BJ (cell line): ENCODE measurements around the gene PLA2G4D. TPM values are rescaled to one million over a fixed set of nuclear protein-coding genes. Genes with fewer than 3 reads are reported as not detected.

Experiments
- CTCF ChIA-PET: fragments of 350-600 bp; formaldehyde crosslinking; extraction: SDS; loops from one replicate; lab custom pipeline; 2021; ENCODE audit warnings: antibody characterized with exemption, inconsistent platforms; lab: Yijun Ruan, JAX
- POLR2A ChIA-PET: fragments of 300-600 bp; sonication (Branson Sonifier 250); formaldehyde crosslinking; extraction: SDS; loops from one replicate; lab custom pipeline; 2021; ENCODE audit warnings: antibody characterized with exemption; lab: Charles Lee
- DNase-seq: peaks from one replicate; pipeline ENCODE4 v3.0.0-alpha.2; 2011; ENCODE audit warnings: low read depth
- H3K27me3 ChIP-seq: 2 replicates; pipeline ENCODE4 v1.6.0; 2011; ENCODE audit warnings: low read length; ENCODE audit not compliant: control insufficient read depth, insufficient read depth
- H3K36me3 ChIP-seq: 2 replicates; pipeline ENCODE4 v1.5.1; 2011; ENCODE audit warnings: low read length; ENCODE audit not compliant: control insufficient read depth, insufficient read depth
- H3K4me3 ChIP-seq: 2 replicates; pipeline ENCODE4 v1.5.1; 2011; ENCODE audit warnings: low read depth, mild to moderate bottlenecking, control low read depth, low read length
- CTCF ChIP-seq: IDR thresholded peaks from 2 replicates; pipeline ENCODE4 v1.5.1; 2011; ENCODE audit warnings: low read depth, mild to moderate bottlenecking, control low read depth, inconsistent platforms, low read length, moderate library complexity; ENCODE audit not compliant: insufficient read depth
- polyA plus RNA-seq: library from polyadenylated mRNA; depleted of rRNA; stranded (reverse); fragments of >200 nt; gene quantifications from 2 replicates; pipeline ENCODE4 v1.2.3, GENCODE V29; 2011

PLA2G4D gene
- polyA plus RNA-seq, 1 experiment = not detected

GRCh38 chr15:42090781-42091180 lies 3.6 kb downstream of the PLA2G4D start:
- no peak for DNase-seq
- ChIA-PET CTCF (interaction anchor here (0.7 to 1.7 kb wide), 6 partner anchors 9 to 102 kb away, joined by 3 to 9 read pairs (median 3); no protein-coding TSS in a partner anchor), POLR2A (no interaction called here)
- no peak for TF ChIP-seq CTCF
- Histone ChIP-seq H3K27me3 (peaks cover 21% of the 10 kb centered on the region), H3K36me3 (no peaks in the 10 kb centered on the region), H3K4me3 (no peak overlapping the region)

- TF ChIP-seq CTCF = no peak
- CTCF ChIA-PET = interaction anchor here (0.7 to 1.7 kb wide), 5 partner anchors 8 to 48 kb away, joined by 3 to 9 read pairs (median 3); no protein-coding TSS in a partner anchor
- Histone ChIP-seq H3K27me3 (peaks cover 22% of the 10 kb centered on the region), H3K36me3 (no peaks in the 10 kb centered on the region), H3K4me3 (no peak overlapping the region)
- POLR2A ChIA-PET = no interaction called here
- DNase-seq = no peak
These were observed 4.0 kb downstream of the PLA2G4D start for GRCh38 chr15:42090370-42090769.

- CTCF ChIA-PET = interaction anchor here (1.1 to 1.7 kb wide), 3 partner anchors 8 to 48 kb away, joined by 3 to 9 read pairs (median 4); no protein-coding TSS in a partner anchor
- POLR2A ChIA-PET = no interaction called here
- no peak for TF ChIP-seq CTCF
- Histone ChIP-seq H3K27me3 (peaks cover 26% of the 10 kb centered on the region), H3K36me3 (no peaks in the 10 kb centered on the region), H3K4me3 (no peak overlapping the region)
- DNase-seq = no peak
These were observed 4.4 kb downstream of the PLA2G4D start for GRCh38 chr15:42089942-42090341.

- Histone ChIP-seq H3K4me3 (no peak overlapping the region), H3K27me3 (peaks cover 24% of the 10 kb centered on the region), H3K36me3 (no peaks in the 10 kb centered on the region)
- POLR2A ChIA-PET = no interaction called here
- no peak for DNase-seq
- no peak for TF ChIP-seq CTCF
- CTCF ChIA-PET = interaction anchor here (0.6 to 1.2 kb wide), 2 partner anchors 15 to 47 kb away, joined by 3 to 4 read pairs; no protein-coding TSS in a partner anchor
These were observed 5.3 kb downstream of the PLA2G4D start for GRCh38 chr15:42088801-42089640.
